Neural cell (in vitro differentiated cells): ENCODE results near the gene C11orf91.

Source experiments
- CTCF ChIP-seq: fragments of 450-650 bp; IDR thresholded peaks from 2 replicates; pipeline ENCODE4 v1.5.1; 2014; ENCODE audit warnings: antibody characterized with exemption, mild to moderate bottlenecking, moderate library complexity; ENCODE audit not compliant: poor library complexity, severe bottlenecking
- EP300 ChIP-seq: fragments of 450-650 bp; conservative IDR thresholded peaks from 2 replicates; pipeline ENCODE4 v1.6.1; 2014; ENCODE audit warnings: antibody characterized with exemption, mild to moderate bottlenecking, moderate library complexity; ENCODE audit not compliant: poor library complexity, severe bottlenecking
- EZH2 ChIP-seq: fragments of 200-600, 300-800 bp; shearing (Covaris generic), sonication (generic); IDR thresholded peaks from 2 replicates; pipeline ENCODE4 v1.6.1; 2014; ENCODE audit warnings: antibody characterized with exemption, low read length, borderline replicate concordance, mild to moderate bottlenecking; ENCODE audit not compliant: insufficient read depth, poor library complexity, severe bottlenecking
- MXI1 ChIP-seq: fragments of 450-650 bp; conservative IDR thresholded peaks from 2 replicates; pipeline ENCODE4 v1.6.1; 2014; ENCODE audit warnings: antibody characterized with exemption, mild to moderate bottlenecking; ENCODE audit not compliant: poor library complexity, severe bottlenecking
- POLR2AphosphoS5 ChIP-seq: IDR thresholded peaks from 2 replicates; pipeline ENCODE4 v1.6.1; 2012
- RAD21 ChIP-seq: fragments of 450-650 bp; conservative IDR thresholded peaks from 2 replicates; pipeline ENCODE4 v1.6.1; 2014; ENCODE audit warnings: antibody characterized with exemption, mild to moderate bottlenecking, moderate library complexity
- SMC3 ChIP-seq: fragments of 450-650 bp; conservative IDR thresholded peaks from 2 replicates; pipeline ENCODE4 v1.6.1; 2014; ENCODE audit warnings: antibody characterized with exemption, mild to moderate bottlenecking, moderate library complexity; ENCODE audit not compliant: poor library complexity
- TAF1 ChIP-seq: IDR thresholded peaks from 2 replicates; pipeline ENCODE4 v1.6.1; 2012; ENCODE audit warnings: low read depth
- TF ChIP-seq, protein P1 (sequence below): IDR thresholded peaks from 2 replicates; pipeline ENCODE4 v1.6.1; 2012; ENCODE audit warnings: borderline replicate concordance

- TF ChIP-seq SMC3 (no peak), CTCF (no peak), EZH2 (no peak), RAD21 (no peak), MXI1 (no peak), POLR2AphosphoS5 (no peak), TAF1 (no peak), EP300 (no peak)
- TF ChIP-seq, protein P1, sequence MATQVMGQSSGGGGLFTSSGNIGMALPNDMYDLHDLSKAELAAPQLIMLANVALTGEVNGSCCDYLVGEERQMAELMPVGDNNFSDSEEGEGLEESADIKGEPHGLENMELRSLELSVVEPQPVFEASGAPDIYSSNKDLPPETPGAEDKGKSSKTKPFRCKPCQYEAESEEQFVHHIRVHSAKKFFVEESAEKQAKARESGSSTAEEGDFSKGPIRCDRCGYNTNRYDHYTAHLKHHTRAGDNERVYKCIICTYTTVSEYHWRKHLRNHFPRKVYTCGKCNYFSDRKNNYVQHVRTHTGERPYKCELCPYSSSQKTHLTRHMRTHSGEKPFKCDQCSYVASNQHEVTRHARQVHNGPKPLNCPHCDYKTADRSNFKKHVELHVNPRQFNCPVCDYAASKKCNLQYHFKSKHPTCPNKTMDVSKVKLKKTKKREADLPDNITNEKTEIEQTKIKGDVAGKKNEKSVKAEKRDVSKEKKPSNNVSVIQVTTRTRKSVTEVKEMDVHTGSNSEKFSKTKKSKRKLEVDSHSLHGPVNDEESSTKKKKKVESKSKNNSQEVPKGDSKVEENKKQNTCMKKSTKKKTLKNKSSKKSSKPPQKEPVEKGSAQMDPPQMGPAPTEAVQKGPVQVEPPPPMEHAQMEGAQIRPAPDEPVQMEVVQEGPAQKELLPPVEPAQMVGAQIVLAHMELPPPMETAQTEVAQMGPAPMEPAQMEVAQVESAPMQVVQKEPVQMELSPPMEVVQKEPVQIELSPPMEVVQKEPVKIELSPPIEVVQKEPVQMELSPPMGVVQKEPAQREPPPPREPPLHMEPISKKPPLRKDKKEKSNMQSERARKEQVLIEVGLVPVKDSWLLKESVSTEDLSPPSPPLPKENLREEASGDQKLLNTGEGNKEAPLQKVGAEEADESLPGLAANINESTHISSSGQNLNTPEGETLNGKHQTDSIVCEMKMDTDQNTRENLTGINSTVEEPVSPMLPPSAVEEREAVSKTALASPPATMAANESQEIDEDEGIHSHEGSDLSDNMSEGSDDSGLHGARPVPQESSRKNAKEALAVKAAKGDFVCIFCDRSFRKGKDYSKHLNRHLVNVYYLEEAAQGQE: no peak
Measured at GRCh38 chr11:33664827-33665226, 35.8 kb downstream of the C11orf91 start.
